Body of pancreas (tissue), 4 donors: ENCODE measurements around the gene ST3GAL4.

Experiments used
- POLR2A ChIP-seq, 3 donors: fragments of 450-650 bp; IDR thresholded peaks; one replicate each; pipeline ENCODE4 v1.6.1; 2016; ENCODE audit warnings: antibody characterized with exemption in 3 of 3, mild to moderate bottlenecking in 2 of 3
- TF ChIP-seq, protein P1 (sequence below), 7 experiments: fragments of 450-650 bp in 4 of 7; fragments of 200-600 bp in 3 of 7; sonication (generic) in 3 of 7; IDR thresholded peaks; one replicate each; pipeline ENCODE4 v1.5.1; 2016 to 2019; ENCODE audit warnings: antibody characterized with exemption in 7 of 7

DNA sequence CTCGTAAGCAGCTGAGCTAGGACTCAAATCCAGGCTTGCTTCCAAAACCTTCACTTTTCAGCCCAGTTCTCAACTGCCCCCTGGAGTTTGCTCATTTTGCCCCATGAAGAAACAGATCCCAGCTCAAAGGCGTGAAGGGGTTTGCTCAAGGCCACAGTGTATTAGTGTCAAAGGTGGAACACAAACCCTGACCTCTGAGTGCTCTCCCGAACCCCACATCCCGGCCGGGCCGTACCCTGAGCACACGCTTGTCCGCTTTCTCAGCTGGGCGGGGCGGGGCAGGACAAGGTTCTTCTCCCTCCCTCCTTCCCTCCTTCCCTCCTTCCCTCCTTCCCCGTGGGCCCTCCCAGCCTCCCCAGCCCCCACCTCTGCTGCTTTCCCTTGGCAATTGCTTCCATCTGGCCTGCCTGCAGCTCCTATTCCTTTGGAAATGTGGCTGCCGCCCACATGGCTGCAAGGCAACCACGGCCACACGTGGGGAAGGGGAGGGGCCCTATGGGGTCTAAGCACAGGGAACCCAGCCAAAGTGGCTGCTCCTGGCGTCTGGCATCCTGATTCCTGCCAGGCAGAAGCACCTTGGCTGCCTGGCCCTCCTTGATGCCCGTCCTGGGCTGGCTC is 4.1 kb downstream of the ST3GAL4 start:
- TF ChIP-seq, protein P1, sequence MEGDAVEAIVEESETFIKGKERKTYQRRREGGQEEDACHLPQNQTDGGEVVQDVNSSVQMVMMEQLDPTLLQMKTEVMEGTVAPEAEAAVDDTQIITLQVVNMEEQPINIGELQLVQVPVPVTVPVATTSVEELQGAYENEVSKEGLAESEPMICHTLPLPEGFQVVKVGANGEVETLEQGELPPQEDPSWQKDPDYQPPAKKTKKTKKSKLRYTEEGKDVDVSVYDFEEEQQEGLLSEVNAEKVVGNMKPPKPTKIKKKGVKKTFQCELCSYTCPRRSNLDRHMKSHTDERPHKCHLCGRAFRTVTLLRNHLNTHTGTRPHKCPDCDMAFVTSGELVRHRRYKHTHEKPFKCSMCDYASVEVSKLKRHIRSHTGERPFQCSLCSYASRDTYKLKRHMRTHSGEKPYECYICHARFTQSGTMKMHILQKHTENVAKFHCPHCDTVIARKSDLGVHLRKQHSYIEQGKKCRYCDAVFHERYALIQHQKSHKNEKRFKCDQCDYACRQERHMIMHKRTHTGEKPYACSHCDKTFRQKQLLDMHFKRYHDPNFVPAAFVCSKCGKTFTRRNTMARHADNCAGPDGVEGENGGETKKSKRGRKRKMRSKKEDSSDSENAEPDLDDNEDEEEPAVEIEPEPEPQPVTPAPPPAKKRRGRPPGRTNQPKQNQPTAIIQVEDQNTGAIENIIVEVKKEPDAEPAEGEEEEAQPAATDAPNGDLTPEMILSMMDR (IDR thresholded peaks at IDR 0.05) = no peak
- TF ChIP-seq POLR2A (IDR thresholded peaks at IDR 0.05) = no peak
